HL-60 (cell line): ENCODE measurements around the gene ENOX1.

Source experiments
- DNase-seq, 2 experiments: peaks; one replicate each; pipeline ENCODE4 v3.0.0-alpha.2; 2010 to 2020; ENCODE audit warnings: low read depth in 1 of 2, low spot score in 1 of 2
- H3K27ac ChIP-seq: fragments of 250-450 bp; sonication (Bioruptor Pico); replicated peaks from 2 replicates; pipeline ENCODE4 v1.5.1; 2020; ENCODE audit warnings: mild to moderate bottlenecking, moderate library complexity
- H3K27me3 ChIP-seq: fragments of 250-450 bp; sonication (Bioruptor Pico); 2 replicates; pipeline ENCODE4 v1.5.1; 2021; ENCODE audit warnings: mild to moderate bottlenecking, moderate library complexity; ENCODE audit not compliant: insufficient read depth, poor library complexity, severe bottlenecking
- H3K4me3 ChIP-seq: replicated peaks from 2 replicates; pipeline ENCODE4 v1.5.1; 2011; ENCODE audit warnings: mild to moderate bottlenecking, control low read depth, low read length; ENCODE audit not compliant: insufficient read depth
- CTCF ChIP-seq: IDR thresholded peaks from one replicate; pipeline ENCODE4 v1.5.1; 2011; ENCODE audit warnings: low read length, control low read depth, inconsistent platforms; ENCODE audit not compliant: insufficient read depth
- GABPA ChIP-seq: IDR thresholded peaks from 2 replicates; pipeline ENCODE4 v1.6.1; 2012; ENCODE audit warnings: low read depth
- POLR2AphosphoS5 ChIP-seq: IDR thresholded peaks from 2 replicates; pipeline ENCODE4 v1.6.1; 2012; ENCODE audit warnings: low read depth
- REST ChIP-seq: IDR thresholded peaks from 2 replicates; pipeline ENCODE4 v1.6.1; 2012; ENCODE audit warnings: low read depth; ENCODE audit not compliant: insufficient replicate concordance
- SPI1 ChIP-seq: IDR thresholded peaks from 2 replicates; pipeline ENCODE4 v1.6.1; 2012; ENCODE audit warnings: low read depth, mild to moderate bottlenecking, borderline replicate concordance

Gene ENOX1

GRCh38 chr13:43687038-43687437 is 99.7 kb downstream of the ENOX1 start:
- Histone ChIP-seq H3K27ac (no peak overlapping the region), H3K4me3 (no peak overlapping the region), H3K27me3 (no peaks in the 10 kb centered on the region)
- DNase-seq: no peak
- no peak for TF ChIP-seq CTCF
- TF ChIP-seq REST: no peak
- no peak for TF ChIP-seq SPI1
- no peak for TF ChIP-seq POLR2AphosphoS5
- TF ChIP-seq GABPA: no peak

GRCh38 chr13:43686557-43686956 is 100.2 kb downstream of the ENOX1 start:
- no peak overlapping the region for H3K27ac ChIP-seq
- no peak overlapping the region for H3K4me3 ChIP-seq
- no peaks in the 10 kb centered on the region for H3K27me3 ChIP-seq
- DNase-seq: no peak
- no peak for TF ChIP-seq CTCF
- TF ChIP-seq POLR2AphosphoS5: no peak
- no peak for TF ChIP-seq GABPA
- no peak for TF ChIP-seq REST
- TF ChIP-seq SPI1: no peak

GRCh38 chr13:43684963-43685725 is 101.6 kb downstream of the ENOX1 start:
- H3K27me3 ChIP-seq: no peaks in the 10 kb centered on the region
- no peak for DNase-seq
- TF ChIP-seq POLR2AphosphoS5: no peak
- TF ChIP-seq SPI1: no peak
- H3K27ac ChIP-seq: no peak overlapping the region
- H3K4me3 ChIP-seq: no peak overlapping the region

GRCh38 chr13:43682701-43683100 is 104.1 kb downstream of the ENOX1 start:
- DNase-seq: no peak
- Histone ChIP-seq H3K27ac (no peak overlapping the region), H3K27me3 (no peaks in the 10 kb centered on the region), H3K4me3 (no peak overlapping the region)
- TF ChIP-seq REST: no peak
- TF ChIP-seq CTCF: no peak
- no peak for TF ChIP-seq POLR2AphosphoS5
- no peak for TF ChIP-seq GABPA
- no peak for TF ChIP-seq SPI1
